Tibial artery (tissue), 4 donors: Measurements from ENCODE around the gene RIMS4.

Experiments
- DNase-seq, 2 donors: peaks; one replicate each; pipeline ENCODE4 v3.0.0-alpha.2; 2019
- H3K27ac ChIP-seq, 2 donors: fragments of 200-600 bp; sonication (generic) in 1 of 2; 1 replicate in 1 of 2; 2 replicates in 1 of 2; pipeline ENCODE4 v1.5.1; 2018 to 2019; ENCODE audit warnings: mild to moderate bottlenecking in 1 of 2
- H3K27me3 ChIP-seq, 2 donors: fragments of 200-600 bp; sonication (generic) in 1 of 2; one replicate each; pipeline versions ENCODE4 v1.5.1 to v1.6.0; 2016 to 2019
- H3K36me3 ChIP-seq, 3 donors: fragments of 200-600 bp; sonication (generic) in 2 of 3; one replicate each; pipeline ENCODE4 v1.5.1; 2016 to 2019; ENCODE audit warnings: mild to moderate bottlenecking in 2 of 3
- H3K4me1 ChIP-seq, 4 donors: fragments of 200-600 bp; sonication (generic) in 2 of 4; 1 replicate in 3 of 4; 2 replicates in 1 of 4; pipeline ENCODE4 v1.5.1; 2016 to 2019
- H3K4me3 ChIP-seq, 2 donors: fragments of 200-600 bp; sonication (generic) in 1 of 2; 1 replicate in 1 of 2; 2 replicates in 1 of 2; pipeline ENCODE4 v1.5.1; 2018 to 2019; ENCODE audit warnings: mild to moderate bottlenecking in 2 of 2
- H3K9me3 ChIP-seq, 3 donors: fragments of 200-600 bp; sonication (generic) in 1 of 3; one replicate each; pipeline ENCODE4 v1.5.1; 2016 to 2019
- intact Hi-C: fragments of 100-400 bp; cut with DNase I; formaldehyde crosslinking; loops from one replicate; pipeline ENCODE4 v1.15.0; 2023; ENCODE audit warnings: low total_unique reads
- TF ChIP-seq, protein P1 (sequence below), 2 experiments: fragments of 200-600 bp in 1 of 2; fragments of 450-650 bp in 1 of 2; IDR thresholded peaks; one replicate each; pipeline ENCODE4 v1.5.1; 2017 to 2019; ENCODE audit warnings: antibody characterized with exemption in 2 of 2, mild to moderate bottlenecking in 1 of 2, moderate library complexity in 1 of 2

Gene RIMS4

DNA sequence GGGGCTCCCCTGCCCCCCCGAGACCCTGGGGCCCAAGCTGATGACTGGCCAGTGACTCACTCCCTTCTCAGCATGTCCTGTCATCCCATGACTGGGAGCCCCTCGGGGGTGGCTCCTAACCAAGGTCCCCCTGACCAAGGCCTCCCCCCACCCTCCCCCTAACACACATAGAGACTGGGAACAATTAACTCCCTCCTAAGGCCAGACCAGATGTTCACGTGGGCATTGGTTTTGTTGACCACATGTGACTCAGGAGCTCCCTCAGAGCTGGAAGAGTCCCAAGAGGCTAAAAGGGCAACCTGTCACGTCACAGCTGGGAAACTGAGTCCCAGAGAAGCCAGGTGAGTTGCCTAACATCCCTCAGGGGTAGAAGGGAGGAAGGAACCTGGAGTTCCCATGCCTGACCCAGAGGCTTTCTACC is 105.8 kb downstream of the RIMS4 start:
- intact Hi-C loops = no loop called here
- H3K27ac ChIP-seq = peak overlapping the region; percentile 94
- no peaks in the 10 kb centered on the region for H3K36me3 ChIP-seq
- peak in 1 of 2 donors; percentile 50 for DNase-seq
- no peak overlapping the region for H3K4me3 ChIP-seq
- H3K9me3 ChIP-seq = no peaks in the 10 kb centered on the region
- TF ChIP-seq, protein P1, sequence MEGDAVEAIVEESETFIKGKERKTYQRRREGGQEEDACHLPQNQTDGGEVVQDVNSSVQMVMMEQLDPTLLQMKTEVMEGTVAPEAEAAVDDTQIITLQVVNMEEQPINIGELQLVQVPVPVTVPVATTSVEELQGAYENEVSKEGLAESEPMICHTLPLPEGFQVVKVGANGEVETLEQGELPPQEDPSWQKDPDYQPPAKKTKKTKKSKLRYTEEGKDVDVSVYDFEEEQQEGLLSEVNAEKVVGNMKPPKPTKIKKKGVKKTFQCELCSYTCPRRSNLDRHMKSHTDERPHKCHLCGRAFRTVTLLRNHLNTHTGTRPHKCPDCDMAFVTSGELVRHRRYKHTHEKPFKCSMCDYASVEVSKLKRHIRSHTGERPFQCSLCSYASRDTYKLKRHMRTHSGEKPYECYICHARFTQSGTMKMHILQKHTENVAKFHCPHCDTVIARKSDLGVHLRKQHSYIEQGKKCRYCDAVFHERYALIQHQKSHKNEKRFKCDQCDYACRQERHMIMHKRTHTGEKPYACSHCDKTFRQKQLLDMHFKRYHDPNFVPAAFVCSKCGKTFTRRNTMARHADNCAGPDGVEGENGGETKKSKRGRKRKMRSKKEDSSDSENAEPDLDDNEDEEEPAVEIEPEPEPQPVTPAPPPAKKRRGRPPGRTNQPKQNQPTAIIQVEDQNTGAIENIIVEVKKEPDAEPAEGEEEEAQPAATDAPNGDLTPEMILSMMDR (IDR thresholded peaks at IDR 0.05) = no peak
- H3K4me1 ChIP-seq = peaks cover 11 to 90% (median 53%) of the 10 kb centered on the region in 4 donors
- H3K27me3 ChIP-seq = no peaks in the 10 kb centered on the region

DNA sequence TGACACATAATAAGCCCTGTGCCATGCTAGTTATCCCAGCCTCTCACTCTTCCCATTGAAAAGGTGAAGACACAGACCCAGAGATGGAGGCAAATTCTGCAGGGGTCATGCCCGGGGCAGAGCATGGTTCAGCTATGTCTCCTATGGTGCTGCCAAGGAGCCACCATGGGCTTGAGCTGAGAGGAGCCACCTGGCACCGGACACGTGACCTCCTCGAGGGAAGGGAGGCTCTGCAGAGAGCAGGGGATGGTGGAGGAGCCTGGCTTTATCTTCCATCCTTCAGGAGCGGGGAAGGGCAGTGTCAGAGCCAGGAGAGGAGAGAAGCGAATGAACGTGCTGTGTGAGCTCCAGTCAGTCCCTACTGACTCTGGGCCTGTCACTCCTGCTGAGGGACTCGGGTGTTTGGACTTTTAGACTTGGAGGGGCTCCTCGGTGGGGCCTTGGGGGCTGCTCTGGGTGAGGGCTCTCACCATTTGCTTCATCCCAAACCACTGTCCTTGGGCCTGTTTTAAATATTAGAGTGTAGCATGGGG is 106.3 kb downstream of the RIMS4 start:
- H3K9me3 ChIP-seq = no peaks in the 10 kb centered on the region
- H3K4me1 ChIP-seq = peaks cover 11 to 93% (median 53%) of the 10 kb centered on the region in 4 donors
- intact Hi-C loops = no loop called here
- no peaks in the 10 kb centered on the region for H3K36me3 ChIP-seq
- DNase-seq = peak in 1 of 2 donors; percentile 70
- no peaks in the 10 kb centered on the region for H3K27me3 ChIP-seq
- no peak overlapping the region for H3K4me3 ChIP-seq
- H3K27ac ChIP-seq = peak overlapping the region; percentile 94
- TF ChIP-seq, protein P1 (IDR thresholded peaks at IDR 0.05) = no peak

DNA sequence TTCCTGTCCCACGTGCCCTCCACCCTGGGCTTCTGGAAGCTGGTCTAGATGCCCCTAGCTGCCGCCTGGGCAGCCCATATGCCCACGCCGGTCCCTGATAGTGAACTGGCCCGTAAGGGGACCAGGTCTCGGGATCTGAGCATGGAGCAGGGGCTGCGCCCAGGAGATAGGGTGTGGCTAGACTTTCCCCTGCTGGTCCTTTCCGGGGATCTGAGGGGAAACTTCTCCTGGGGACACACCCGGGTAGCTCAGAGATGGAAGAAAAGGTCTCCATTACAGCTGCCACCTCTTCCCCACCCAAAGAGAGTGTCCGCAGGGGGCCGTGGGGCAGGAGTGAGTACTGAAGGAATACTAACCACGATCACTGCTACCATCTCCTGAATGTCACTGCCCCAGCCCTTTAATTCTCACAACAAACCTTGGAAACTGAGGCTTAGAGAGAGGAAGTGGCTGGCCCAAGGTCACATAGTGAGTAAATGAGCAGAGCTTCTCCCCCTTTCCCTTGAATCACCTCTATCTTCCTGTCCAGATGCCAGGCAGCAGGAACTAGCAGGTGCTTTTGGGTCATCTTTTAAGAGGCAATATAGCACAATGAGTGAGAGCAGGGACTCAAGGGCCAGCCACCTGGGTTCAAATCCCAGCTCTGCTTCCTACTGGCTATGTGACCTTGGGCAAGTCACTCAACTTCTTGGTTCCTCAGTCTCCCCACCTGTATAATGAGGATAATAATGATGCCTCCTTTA is 107.0 kb downstream of the RIMS4 start:
- no peaks in the 10 kb centered on the region for H3K9me3 ChIP-seq
- TF ChIP-seq, protein P1 (IDR thresholded peaks at IDR 0.05) = no peak
- intact Hi-C loops = no loop called here
- peaks cover 11 to 98% (median 53%) of the 10 kb centered on the region in 4 donors for H3K4me1 ChIP-seq
- no peaks in the 10 kb centered on the region for H3K36me3 ChIP-seq
- H3K4me3 ChIP-seq = no peak overlapping the region
- peak; percentile 47 to 55 for DNase-seq
- H3K27ac ChIP-seq = peak overlapping the region; percentile 94
- H3K27me3 ChIP-seq = no peaks in the 10 kb centered on the region

DNA sequence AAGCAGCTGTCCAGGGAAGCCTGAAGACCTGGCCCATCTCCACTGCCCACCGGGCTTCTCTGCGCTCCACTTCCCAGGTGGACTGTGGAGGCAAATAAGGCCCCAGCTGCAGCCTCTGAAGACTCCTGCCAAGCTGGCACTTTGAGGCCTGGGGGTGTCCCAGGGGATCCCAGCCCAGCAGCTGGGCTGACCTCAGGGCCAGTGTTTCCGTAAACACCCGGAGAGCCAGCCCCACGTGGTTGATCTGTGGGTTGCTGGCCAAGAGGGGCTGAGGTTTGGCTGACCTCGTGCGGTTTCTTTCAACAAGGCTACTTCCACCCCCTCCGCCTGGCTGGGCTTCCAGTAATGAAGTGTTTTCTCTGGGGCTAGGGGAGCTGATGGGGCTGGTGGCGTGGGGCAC is 107.6 kb downstream of the RIMS4 start:
- no peaks in the 10 kb centered on the region for H3K36me3 ChIP-seq
- intact Hi-C loops = no loop called here
- peak overlapping the region; percentile 94 for H3K27ac ChIP-seq
- TF ChIP-seq, protein P1 (IDR thresholded peaks at IDR 0.05) = no peak
- peaks cover 11 to 98% (median 54%) of the 10 kb centered on the region in 4 donors for H3K4me1 ChIP-seq
- no peak overlapping the region for H3K4me3 ChIP-seq
- no peaks in the 10 kb centered on the region for H3K9me3 ChIP-seq
- DNase-seq = peak; percentile 96 to 98
- H3K27me3 ChIP-seq = no peaks in the 10 kb centered on the region

DNA sequence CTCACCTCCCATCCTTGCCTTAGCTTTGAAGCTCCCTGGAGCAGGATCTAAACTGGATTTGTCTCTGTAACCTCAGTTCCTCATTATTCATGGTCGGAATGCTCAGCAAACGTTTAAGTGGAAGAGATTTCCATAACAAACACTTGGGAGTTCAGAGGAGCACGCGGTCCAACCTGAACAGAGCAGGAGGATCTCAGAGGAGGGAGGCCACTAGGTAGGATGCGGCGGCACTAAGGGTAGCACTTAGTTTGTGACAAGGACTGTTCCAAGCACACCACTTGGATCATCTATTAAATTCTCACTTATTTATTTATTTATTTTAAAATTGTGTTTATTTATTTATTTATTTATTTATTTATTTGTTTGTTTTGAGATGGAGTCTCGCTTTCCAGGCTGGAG is 108.5 kb downstream of the RIMS4 start:
- Histone ChIP-seq H3K4me3 (no peak overlapping the region), H3K36me3 (no peaks in the 10 kb centered on the region), H3K4me1 (peaks cover 11 to 93% (median 53%) of the 10 kb centered on the region in 4 donors), H3K27ac (peak overlapping the region; percentile 94), H3K27me3 (no peaks in the 10 kb centered on the region), H3K9me3 (no peaks in the 10 kb centered on the region)
- peak in 1 of 2 donors; percentile 37 for DNase-seq
- intact Hi-C loops = no loop called here
- TF ChIP-seq, protein P1 (IDR thresholded peaks at IDR 0.05) = no peak
